Right lobe of liver (tissue), 6 donors: ENCODE data around the gene HBZ. TPM values are rescaled to one million over a fixed set of nuclear protein-coding genes. Genes with fewer than 3 reads are reported as not detected.

Experiments
- ATAC-seq, 4 donors: fragments of 200-7000 bp; cut with Tn5 transposase; one replicate each; pipeline ENCODE4 v1.9.1; 2020; ENCODE audit warnings: mild to moderate bottlenecking in 4 of 4, moderate library complexity in 4 of 4
- DNase-seq, 3 donors: peaks; one replicate each; pipeline ENCODE4 v3.0.0-alpha.2; 2020
- H3K27ac ChIP-seq, 3 donors: fragments of 200-600 bp; one replicate each; pipeline ENCODE4 v1.8.0; 2022
- H3K27me3 ChIP-seq, 2 donors: fragments of 200-600 bp; one replicate each; pipeline ENCODE4 v1.8.0; 2022
- H3K36me3 ChIP-seq, 4 donors: fragments of 200-600 bp; sonication (generic) in 1 of 4; one replicate each; pipeline versions ENCODE4 v1.5.1 to v1.8.0; 2017 to 2022; ENCODE audit warnings: control low read depth in 1 of 4
- H3K4me1 ChIP-seq, 4 donors: fragments of 200-600 bp; sonication (generic) in 1 of 4; one replicate each; pipeline versions ENCODE4 v1.5.1 to v1.8.0; 2017 to 2022; ENCODE audit warnings: control low read depth in 1 of 4
- H3K4me3 ChIP-seq, 3 donors: fragments of 200-600 bp; one replicate each; pipeline ENCODE4 v1.8.0; 2022
- H3K9me3 ChIP-seq, 4 donors: fragments of 200-600 bp; sonication (generic) in 1 of 4; one replicate each; pipeline versions ENCODE4 v1.5.1 to v1.8.0; 2017 to 2022; ENCODE audit warnings: control low read depth in 1 of 4
- CTCF ChIP-seq, 4 donors: fragments of 200-600 bp in 3 of 4; fragments of 450-650 bp in 1 of 4; IDR thresholded peaks; one replicate each; pipeline versions ENCODE4 v1.5.1 to v1.8.0; 2016 to 2022; ENCODE audit warnings: antibody characterized with exemption in 4 of 4, mild to moderate bottlenecking in 2 of 4
- POLR2A ChIP-seq: fragments of 450-650 bp; IDR thresholded peaks from one replicate; pipeline ENCODE4 v1.6.1; 2017; ENCODE audit warnings: antibody characterized with exemption, mild to moderate bottlenecking
- WGBS: methylation state at CpG from one replicate; pipeline ENCODE4 v1.1.6; 2018; ENCODE audit warnings: low coverage, low lambda C conversion rate; ENCODE audit not compliant: insufficient coverage; ENCODE audit errors: missing lambda C conversion rate; 5-methylcytosine and 5-hydroxymethylcytosine counted together
- intact Hi-C, 2 donors: fragments of 100-400 bp; cut with DNase I; formaldehyde crosslinking; loops; one replicate each; pipeline versions ENCODE4 v1.11.2 to v1.14.1; 2022
- total RNA-seq, 6 experiments: library from RNA; depleted of rRNA in 2 of 6; stranded (reverse); fragments of >200 nt in 2 of 6; fragmentation: NEBNext Ultra II Directional in 3 of 6; extraction: Animal tissue kit (Norgen Biotek cat#: 25700) in 3 of 6; gene quantifications; one replicate each; pipeline versions ENCODE4 v1.1.0 to v1.2.4, GENCODE V29; 2016 to 2023
- donor health status: DM: no; HTN: yes; CAD: no.
- donor health status: DM: no; HTN: no; CAD: no.
- donor health status: DM: no; HTN: no; CAD: no.
- donor health status: DM: no; HTN: yes; CAD: no.
- donor health status: DM: no; HTN: yes; CAD: no.

HBZ gene
- total RNA-seq, 6 experiments from 2014 or later = 0.81 TPM; not detected in 5

GRCh38 chr16:140175-140857 lies 12.1 kb upstream of the HBZ start:
- no peak overlapping the region for H3K27ac ChIP-seq
- no peaks in the 10 kb centered on the region for H3K27me3 ChIP-seq
- DNase-seq = no peak
- no peaks in the 10 kb centered on the region for H3K36me3 ChIP-seq
- H3K4me3 ChIP-seq = no peak overlapping the region
- TF ChIP-seq POLR2A (no peak), CTCF (IDR thresholded peaks at IDR 0.05) (no peak)
- intact Hi-C loops = no loop called here
- no peaks in the 10 kb centered on the region for H3K4me1 ChIP-seq
- 62% methylated on average over 8 of the region's 10 CpGs for WGBS
- ATAC-seq = no peak
- no peaks in the 10 kb centered on the region for H3K9me3 ChIP-seq

GRCh38 chr16:142405-142967 lies 10.0 kb upstream of the HBZ start:
- no peak for ATAC-seq
- Histone ChIP-seq H3K4me1 (no peaks in the 10 kb centered on the region), H3K9me3 (no peaks in the 10 kb centered on the region), H3K27me3 (no peaks in the 10 kb centered on the region), H3K36me3 (no peaks in the 10 kb centered on the region), H3K4me3 (no peak overlapping the region), H3K27ac (no peak overlapping the region)
- TF ChIP-seq CTCF (IDR thresholded peaks at IDR 0.05) (no peak), POLR2A (no peak)
- intact Hi-C loops = no loop called here
- DNase-seq = no peak
- 80% methylated on average over 1 of the region's 12 CpGs for WGBS

GRCh38 chr16:143047-143446 lies 9.4 kb upstream of the HBZ start:
- Histone ChIP-seq H3K4me3 (no peak overlapping the region), H3K9me3 (no peaks in the 10 kb centered on the region), H3K27ac (no peak overlapping the region), H3K36me3 (no peaks in the 10 kb centered on the region), H3K4me1 (no peaks in the 10 kb centered on the region), H3K27me3 (no peaks in the 10 kb centered on the region)
- WGBS = 77% methylated on average over 4 of the region's 6 CpGs
- DNase-seq (no peak), ATAC-seq (no peak)
- no peak for TF ChIP-seq POLR2A
- no peak for TF ChIP-seq CTCF (IDR thresholded peaks at IDR 0.05)
- intact Hi-C loops = no loop called here

GRCh38 chr16:143456-143855 lies 9.0 kb upstream of the HBZ start:
- H3K4me3 ChIP-seq = no peak overlapping the region
- ATAC-seq (no peak), DNase-seq (peak in 1 of 3 donors; percentile 34)
- intact Hi-C loops = no loop called here
- TF ChIP-seq CTCF (IDR thresholded peaks at IDR 0.05) = no peak
- no peak for TF ChIP-seq POLR2A
- H3K9me3 ChIP-seq = no peaks in the 10 kb centered on the region
- 83% methylated on average over 1 of the region's 6 CpGs for WGBS
- no peaks in the 10 kb centered on the region for H3K4me1 ChIP-seq
- H3K36me3 ChIP-seq = no peaks in the 10 kb centered on the region
- no peak overlapping the region for H3K27ac ChIP-seq
- no peaks in the 10 kb centered on the region for H3K27me3 ChIP-seq
